Ishikawa (cell line): ENCODE data around the gene MT1X.

Source experiments
- CEBPB ChIP-seq: IDR thresholded peaks from 2 replicates; pipeline ENCODE4 v1.6.1; 2012
- CREB1 ChIP-seq: IDR thresholded peaks from 2 replicates; pipeline ENCODE4 v1.6.1; 2012; ENCODE audit warnings: low read depth
- EGR1 ChIP-seq: IDR thresholded peaks from 2 replicates; pipeline ENCODE4 v1.6.1; 2012
- EP300 ChIP-seq: IDR thresholded peaks from 2 replicates; pipeline ENCODE4 v1.6.1; 2012; ENCODE audit warnings: borderline replicate concordance
- FOXM1 ChIP-seq: IDR thresholded peaks from 2 replicates; pipeline ENCODE4 v1.6.1; 2012; ENCODE audit warnings: low read depth, borderline replicate concordance
- NFIC ChIP-seq: IDR thresholded peaks from 2 replicates; pipeline ENCODE4 v1.6.1; 2012
- RAD21 ChIP-seq: IDR thresholded peaks from 2 replicates; pipeline ENCODE4 v1.6.1; 2012; ENCODE audit warnings: low read depth
- TAF1 ChIP-seq: IDR thresholded peaks from 2 replicates; pipeline ENCODE4 v1.6.1; 2012; ENCODE audit warnings: low read depth, mild to moderate bottlenecking
- TCF12 ChIP-seq: IDR thresholded peaks from 2 replicates; pipeline ENCODE4 v1.6.1; 2012; ENCODE audit warnings: low read depth
- TEAD4 ChIP-seq: IDR thresholded peaks from 2 replicates; pipeline ENCODE4 v1.6.1; 2012
- YY1 ChIP-seq: IDR thresholded peaks from 2 replicates; pipeline ENCODE4 v1.6.1; 2012; ENCODE audit warnings: low read depth
- ZBTB7A ChIP-seq: IDR thresholded peaks from 2 replicates; pipeline ENCODE4 v1.6.1; 2012; ENCODE audit warnings: low read depth
- TF ChIP-seq, protein P1 (sequence below): IDR thresholded peaks from 2 replicates; pipeline ENCODE4 v1.6.1; 2012; ENCODE audit warnings: low read depth, mild to moderate bottlenecking
- TF ChIP-seq, protein P2 (sequence below): IDR thresholded peaks from 2 replicates; pipeline ENCODE4 v1.6.1; 2012
- TF ChIP-seq, protein P3 (sequence below): IDR thresholded peaks from 2 replicates; pipeline ENCODE4 v1.6.1; 2012

Gene MT1X

DNA sequence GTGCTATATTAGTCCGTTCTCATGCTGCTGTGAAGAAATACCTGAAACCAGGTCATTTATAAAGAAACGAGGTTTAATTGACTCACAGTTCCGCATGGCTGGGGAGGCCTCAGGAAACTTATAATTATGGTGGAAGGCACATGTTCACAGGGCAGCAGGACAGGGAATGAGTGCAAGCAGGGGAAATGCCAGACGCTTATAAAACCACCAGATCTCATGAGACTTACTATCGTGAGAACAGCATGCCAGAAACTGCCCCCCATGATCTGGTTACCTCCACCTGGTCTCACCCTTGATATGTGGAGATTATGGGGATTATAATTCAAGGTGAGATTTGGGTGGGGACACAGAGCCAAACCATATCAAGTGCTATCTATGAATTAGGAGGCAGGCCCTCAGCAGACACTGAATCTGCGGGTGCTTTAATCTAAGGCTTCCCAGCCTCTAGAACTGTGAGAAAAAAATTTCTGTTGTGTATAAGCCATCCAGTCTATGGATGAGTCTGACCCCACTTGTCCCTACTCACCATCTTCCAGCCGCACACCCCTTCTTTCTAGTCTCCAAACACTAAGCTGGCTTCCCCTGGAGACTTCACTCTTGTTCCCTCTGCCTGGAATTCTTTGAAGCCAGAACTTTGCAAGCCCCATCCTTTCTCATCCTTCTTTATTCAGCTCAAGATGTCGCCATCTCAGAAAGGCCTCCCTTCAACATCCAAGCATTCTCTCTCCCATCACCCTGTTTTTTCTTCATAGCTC is 46.9 kb downstream of the MT1X start:
- TF ChIP-seq TCF12 (no peak), CEBPB (no peak), RAD21 (no peak), NFIC (no peak), TAF1 (no peak), TEAD4 (no peak), EGR1 (no peak), CREB1 (no peak), ZBTB7A (no peak), YY1 (no peak), FOXM1 (no peak), EP300 (no peak)
- TF ChIP-seq, protein P1, sequence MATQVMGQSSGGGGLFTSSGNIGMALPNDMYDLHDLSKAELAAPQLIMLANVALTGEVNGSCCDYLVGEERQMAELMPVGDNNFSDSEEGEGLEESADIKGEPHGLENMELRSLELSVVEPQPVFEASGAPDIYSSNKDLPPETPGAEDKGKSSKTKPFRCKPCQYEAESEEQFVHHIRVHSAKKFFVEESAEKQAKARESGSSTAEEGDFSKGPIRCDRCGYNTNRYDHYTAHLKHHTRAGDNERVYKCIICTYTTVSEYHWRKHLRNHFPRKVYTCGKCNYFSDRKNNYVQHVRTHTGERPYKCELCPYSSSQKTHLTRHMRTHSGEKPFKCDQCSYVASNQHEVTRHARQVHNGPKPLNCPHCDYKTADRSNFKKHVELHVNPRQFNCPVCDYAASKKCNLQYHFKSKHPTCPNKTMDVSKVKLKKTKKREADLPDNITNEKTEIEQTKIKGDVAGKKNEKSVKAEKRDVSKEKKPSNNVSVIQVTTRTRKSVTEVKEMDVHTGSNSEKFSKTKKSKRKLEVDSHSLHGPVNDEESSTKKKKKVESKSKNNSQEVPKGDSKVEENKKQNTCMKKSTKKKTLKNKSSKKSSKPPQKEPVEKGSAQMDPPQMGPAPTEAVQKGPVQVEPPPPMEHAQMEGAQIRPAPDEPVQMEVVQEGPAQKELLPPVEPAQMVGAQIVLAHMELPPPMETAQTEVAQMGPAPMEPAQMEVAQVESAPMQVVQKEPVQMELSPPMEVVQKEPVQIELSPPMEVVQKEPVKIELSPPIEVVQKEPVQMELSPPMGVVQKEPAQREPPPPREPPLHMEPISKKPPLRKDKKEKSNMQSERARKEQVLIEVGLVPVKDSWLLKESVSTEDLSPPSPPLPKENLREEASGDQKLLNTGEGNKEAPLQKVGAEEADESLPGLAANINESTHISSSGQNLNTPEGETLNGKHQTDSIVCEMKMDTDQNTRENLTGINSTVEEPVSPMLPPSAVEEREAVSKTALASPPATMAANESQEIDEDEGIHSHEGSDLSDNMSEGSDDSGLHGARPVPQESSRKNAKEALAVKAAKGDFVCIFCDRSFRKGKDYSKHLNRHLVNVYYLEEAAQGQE, result no peak
- TF ChIP-seq, protein P2, sequence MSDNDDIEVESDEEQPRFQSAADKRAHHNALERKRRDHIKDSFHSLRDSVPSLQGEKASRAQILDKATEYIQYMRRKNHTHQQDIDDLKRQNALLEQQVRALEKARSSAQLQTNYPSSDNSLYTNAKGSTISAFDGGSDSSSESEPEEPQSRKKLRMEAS, result no peak; the same call in 1 of the 2 replicates
- TF ChIP-seq, protein P3, sequence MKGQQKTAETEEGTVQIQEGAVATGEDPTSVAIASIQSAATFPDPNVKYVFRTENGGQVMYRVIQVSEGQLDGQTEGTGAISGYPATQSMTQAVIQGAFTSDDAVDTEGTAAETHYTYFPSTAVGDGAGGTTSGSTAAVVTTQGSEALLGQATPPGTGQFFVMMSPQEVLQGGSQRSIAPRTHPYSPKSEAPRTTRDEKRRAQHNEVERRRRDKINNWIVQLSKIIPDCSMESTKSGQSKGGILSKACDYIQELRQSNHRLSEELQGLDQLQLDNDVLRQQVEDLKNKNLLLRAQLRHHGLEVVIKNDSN, result no peak

DNA sequence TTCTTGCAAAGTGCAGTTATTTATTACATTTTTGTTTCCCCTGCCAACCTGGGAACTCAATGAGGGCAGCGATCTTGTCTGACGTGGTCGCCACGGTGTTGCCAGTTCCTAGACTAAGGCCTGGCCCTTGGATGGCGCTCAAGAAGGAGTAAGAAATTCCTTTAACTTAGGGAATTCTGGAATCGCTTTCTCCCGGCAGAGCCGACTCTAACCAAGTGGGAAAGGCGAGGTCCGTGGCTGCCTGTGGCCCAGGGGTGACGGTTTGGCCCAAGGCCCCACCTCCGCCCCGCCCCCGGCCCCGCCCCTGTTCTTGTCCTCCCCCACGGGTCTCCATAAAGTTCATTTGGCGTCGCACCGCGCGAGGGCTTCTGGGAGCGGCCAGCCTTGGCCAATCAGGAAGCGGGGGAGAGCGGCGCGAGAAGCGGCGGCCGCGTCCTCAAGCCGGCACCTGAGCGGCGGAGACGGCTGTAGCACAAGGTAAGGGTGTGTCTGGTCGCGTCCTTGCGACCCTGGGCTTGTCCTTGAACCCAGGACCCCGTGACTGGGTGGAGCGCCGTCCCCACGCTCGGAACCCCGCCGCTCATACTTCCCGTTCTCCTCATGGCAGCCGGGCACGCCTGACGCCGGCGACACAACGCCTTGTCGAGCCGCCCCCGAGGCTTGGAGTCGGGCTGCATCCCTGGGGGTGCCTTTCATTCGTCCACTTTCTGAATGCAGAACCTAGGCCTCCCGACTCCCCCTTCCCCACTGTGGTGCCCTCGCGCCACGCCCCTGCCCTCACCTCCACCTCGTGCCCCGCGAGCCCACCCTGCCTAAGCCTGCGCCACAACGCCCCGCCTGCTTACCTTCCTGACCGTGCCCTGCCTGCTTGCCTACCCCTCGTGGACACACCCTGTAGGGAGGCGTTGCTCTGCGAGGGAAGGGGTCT is 47.7 kb downstream of the MT1X start, which contains the start of gene NUP93:
Gene NUP93 (plus strand): TSS at position 395 of the 928 bp plus-strand sequence. CDS start 18,119 bp downstream, outside the sequence.
- TF ChIP-seq CREB1 (no peak), RAD21 (no peak), YY1 (no peak; the same call in 1 of the 2 replicates), TCF12 (peak; percentile 29; the same call in 1 of the 2 replicates), CEBPB (no peak), ZBTB7A (peak; percentile 62; the same call in 1 of the 2 replicates), EP300 (no peak), TAF1 (peak; percentile 39; the same call in 1 of the 2 replicates), TEAD4 (no peak), NFIC (no peak), FOXM1 (no peak), EGR1 (no peak)
- TF ChIP-seq, protein P3, result no peak
- TF ChIP-seq, protein P1, result no peak
- TF ChIP-seq, protein P2, result peak; percentile 92

DNA sequence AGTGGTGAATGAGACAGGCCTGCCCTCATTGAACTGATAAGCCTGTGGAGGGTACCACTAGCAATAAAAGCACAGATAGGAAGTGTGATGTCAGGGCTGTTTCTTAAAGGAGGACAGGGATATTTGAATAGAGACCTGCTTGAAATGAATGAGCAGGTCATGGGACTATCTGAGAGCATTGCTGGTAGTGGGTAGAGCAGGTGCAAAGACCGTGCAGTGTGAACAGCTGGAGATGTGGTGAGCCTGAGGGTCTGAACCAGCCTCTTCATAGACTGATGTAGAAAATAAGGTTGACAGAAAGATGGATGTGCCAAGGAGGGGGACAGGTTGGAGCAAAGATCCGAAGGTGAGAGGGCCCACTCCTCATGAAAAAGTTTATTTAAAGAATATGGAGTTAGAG is 50.1 kb downstream of the MT1X start:
- TF ChIP-seq EP300 (no peak), YY1 (no peak), TAF1 (no peak), FOXM1 (no peak), NFIC (no peak), CEBPB (no peak), EGR1 (no peak), CREB1 (no peak), TEAD4 (no peak), TCF12 (no peak), RAD21 (no peak), ZBTB7A (no peak)
- TF ChIP-seq, protein P2, result no peak
- TF ChIP-seq, protein P3, result no peak
- TF ChIP-seq, protein P1, result no peak
